Activated gamma-delta T cell treated with anti-CD3 and anti-CD28 coated beads, Interleukin-2, amount 50 U/mL, for 16 hours (primary cell): ENCODE data around the gene EFHB.
"Not testable (repeated sequence)": the region's sequence is repeated elsewhere in the genome, so short reads cannot be mapped to it uniquely, and the experiment has no call there.

ENCODE experiments used
- DNase-seq: peaks from one replicate; pipeline ENCODE4 v3.0.0-alpha.2; 2020; ENCODE audit warnings: low read depth

EFHB gene

DNA sequence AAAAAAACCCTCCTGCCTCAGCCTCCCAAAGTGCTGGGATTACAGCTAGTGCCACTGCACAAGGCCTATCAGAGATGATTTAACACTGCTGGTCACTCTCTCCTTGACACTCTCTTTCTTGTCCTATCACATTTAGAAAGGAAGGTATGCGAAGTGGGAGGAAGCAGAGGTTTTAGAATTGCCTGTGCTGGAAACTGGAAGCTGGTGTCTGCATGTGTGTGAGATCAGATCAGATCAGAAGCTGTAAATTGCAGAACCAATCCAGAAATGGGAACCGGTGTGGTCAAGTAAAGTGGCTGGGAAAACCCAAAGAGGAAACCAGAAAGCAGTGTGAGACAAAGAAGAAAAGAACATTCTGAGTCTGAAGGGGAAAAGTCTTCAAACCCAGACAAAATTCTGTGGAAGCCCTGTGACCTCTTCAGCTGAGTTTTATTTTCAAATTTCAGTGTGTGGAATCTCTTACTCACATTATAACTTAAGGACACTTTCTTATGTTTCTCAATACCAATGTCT is 2.8 kb downstream of the EFHB start:
- no peak for DNase-seq

DNA sequence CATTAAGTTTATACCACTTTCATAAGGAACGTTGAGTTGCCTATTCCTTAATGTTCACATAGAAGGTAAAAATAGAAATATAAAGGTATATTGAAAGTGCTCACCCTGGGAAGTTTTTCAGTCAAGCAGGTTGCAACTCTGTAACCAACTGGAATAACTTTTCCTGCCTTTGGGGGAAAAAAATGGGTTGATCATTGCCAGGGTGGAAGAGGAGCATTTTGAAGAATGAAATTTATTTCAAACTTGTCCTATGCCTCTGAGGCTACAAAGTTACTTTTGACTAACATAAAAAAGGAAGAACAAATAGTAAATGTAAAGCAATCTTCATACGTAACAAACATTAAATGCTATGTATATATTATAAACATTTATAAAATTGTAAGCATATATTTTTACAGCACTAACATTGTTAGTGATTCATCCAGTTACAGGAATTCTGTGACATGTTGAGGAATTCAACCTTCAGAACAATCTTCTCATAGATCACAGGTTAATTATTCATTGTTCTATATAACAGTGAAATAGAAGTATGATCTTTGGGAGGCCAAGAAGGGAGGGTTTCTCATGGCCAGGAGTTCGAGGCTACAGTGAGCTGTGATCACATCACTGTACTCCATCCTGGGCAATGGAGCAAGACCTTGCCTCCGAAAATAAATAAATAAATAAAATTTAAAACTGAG is 13.5 kb downstream of the EFHB start:
- no peak for DNase-seq

DNA sequence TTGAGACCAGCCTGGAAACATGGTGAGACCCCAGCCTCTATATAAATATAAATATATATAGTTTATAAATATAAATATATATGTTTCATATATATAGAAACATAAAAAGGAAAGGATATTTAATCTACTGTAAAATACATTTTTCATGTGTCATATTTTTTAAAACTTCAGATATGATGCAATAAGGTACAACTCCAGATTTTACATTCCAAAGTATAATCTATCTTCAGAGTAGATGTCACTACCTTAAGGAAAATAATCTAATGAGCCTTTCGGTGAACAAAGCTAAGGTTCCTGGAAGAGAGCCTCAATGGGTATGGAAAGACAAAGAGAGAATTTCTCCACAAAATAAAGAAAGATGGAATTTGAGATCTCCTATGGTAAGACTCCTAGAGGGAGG is 16.9 kb downstream of the EFHB start:
- no peak for DNase-seq

DNA sequence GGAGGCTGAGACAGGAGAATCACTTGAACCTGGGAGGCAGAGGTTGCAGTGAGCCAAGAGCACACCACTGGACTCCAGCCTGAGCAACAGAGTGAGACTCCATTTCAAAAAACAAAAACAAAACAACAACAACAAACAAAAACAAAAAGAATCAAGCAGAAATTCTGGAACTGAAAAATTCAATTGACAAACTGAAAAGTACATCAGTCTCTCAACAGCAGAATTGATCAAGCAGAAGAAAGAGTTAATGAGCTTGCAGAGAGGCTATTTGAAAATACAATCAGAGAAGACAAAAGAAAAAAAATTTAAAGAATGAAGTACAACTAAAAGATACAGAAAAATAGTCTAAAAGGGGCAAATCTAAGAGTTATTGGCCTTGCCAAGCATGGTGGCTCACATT is 22.6 kb downstream of the EFHB start:
- DNase-seq = no peak

DNA sequence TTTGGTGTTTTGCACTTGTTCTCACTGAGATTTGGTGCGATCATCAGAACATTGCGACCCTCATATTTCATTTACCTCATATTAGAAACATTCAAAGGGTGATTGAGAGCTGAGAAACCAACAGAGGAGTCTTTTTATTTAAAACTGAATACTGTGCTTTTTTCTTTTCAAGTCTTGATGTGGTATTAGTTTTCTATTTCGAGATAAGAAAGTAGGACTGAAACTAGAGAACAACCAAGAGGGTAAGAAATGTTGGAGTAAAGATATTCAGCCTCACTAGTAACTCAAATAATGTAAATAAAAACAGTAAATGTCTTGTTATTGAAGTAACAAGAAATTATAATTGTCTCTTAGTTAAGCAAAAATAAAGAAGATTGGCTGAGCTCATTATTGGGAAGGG is 26.5 kb downstream of the EFHB start:
- DNase-seq = no peak

DNA sequence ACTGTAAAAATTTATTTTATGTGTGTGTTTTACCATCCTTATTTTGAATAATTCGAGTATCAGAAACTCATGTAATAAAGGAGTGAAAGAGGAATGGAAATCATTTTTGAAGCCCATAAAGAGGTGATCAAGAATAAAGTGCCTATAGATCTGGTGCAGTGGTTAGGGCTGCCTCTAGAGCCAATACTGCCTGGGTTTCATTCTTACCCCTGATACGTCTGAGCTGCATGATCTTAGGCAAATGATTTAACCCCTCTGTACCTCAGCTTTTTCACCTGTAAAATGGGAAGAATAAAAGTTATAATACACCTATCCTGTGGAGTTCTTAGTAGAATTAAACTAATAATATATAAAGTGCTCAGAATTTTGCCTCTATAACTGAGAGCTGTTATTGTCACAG is 30.4 kb downstream of the EFHB start:
- DNase-seq = no peak

DNA sequence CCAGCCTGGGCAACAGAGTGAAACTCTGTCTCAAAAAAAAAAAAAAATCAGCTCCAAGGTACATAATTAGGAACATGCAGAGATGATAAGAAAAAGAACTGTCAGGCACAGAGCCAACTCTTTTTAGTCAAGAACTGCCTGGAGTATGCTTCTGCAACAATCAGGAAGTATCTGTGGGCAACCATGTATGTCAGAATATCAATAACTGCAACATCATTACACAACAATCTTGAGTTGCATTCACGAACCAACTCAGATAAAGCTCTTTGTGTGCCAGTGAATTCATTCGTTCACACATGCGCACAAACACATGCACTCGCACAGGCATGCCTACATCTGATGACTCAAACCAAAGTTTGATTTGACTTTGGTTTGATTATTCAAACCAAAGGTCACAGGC is 32.1 kb downstream of the EFHB start:
- no peak for DNase-seq

DNA sequence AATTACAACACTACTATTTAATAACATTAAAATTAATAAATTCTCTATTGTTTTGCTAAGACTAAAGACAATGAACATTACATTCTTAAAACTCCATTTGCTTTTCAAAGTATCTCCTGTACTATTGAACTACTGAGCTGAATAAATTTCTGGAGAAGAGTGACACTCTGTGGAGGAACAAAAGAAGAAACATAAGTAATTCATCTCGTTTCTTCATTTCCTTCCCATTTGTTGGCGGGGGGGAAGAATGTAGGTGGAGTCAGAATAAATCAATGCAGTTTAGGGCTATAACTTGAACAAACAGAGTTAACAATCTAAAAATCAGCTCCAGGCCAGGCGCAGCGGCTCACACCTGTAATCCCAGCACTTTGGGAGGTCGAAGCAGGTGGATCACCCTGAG is 32.7 kb downstream of the EFHB start:
- no peak for DNase-seq

DNA sequence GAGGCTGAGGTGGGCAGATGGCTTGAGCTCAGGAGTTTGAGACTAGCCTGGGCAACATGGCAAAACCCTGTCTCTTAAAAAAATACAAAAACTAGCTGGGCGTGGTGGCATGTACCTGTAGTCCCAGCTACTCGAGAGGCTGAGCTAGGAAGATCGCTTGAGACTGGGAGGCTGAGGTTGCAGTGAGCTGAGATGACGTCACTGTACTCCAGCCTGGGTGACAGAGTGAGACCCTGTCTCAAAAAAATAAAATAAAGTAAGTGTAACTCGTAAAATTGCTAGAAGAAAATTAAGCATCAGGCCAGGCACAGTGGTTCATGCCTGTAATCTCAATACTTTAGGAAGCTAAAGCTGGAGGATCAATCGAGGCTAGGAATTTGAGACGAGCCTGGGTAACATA is 34.2 kb downstream of the EFHB start:
- DNase-seq = not testable (repeated sequence)

DNA sequence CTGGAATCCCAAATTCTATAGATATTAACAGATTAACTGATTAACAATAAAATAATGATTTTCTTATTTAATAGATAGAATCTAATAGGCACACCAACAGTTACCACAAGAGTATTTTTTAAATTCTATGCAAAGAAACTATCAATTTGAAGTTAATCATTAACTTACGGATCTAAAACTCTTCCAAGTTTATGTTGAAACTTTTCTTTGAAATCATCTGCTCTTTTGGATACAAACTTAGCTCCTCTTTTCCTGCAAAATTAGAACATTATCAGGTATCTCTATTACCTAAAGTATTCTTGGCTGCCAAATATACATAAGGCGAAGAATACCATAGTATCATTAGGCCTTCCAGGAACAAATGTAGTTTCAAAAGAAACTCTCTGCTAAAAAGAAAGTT is 34.8 kb downstream of the EFHB start:
- DNase-seq = no peak

DNA sequence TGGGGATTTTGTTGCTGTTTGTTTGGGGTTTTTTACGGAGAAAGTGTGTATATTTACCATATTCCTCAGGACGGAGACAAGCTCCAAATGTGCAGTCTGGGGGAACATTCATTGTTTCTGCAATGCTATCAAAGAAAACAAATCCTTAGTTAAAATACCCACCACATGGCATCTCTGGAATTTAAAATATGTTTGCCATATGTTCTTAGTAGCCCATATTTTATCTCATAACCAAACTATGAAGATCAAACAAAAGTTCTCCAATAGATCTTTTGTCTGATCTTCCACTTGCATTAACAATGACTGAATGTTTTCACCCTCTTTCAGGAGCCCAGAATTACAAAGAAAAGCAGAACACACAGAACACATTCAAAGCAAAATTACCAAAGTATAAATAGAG is 35.3 kb downstream of the EFHB start:
- no peak for DNase-seq

DNA sequence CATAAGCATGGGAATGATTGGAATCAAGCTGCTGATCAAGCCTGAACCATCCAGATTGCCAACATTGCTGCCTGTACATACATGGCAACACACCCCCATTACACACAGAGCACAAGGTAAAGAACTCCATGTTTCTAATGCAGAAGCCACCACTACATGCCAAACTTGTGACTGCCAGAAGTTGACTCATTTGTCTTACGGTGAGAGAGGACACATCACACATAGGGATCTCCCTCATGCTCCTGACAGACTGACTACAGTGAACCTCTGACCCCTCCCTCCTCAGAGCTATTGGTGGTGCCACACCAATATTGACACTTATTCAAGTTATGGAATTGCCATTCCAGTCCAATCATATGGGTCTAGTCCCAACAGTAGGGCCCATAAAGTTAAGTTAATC is 42.3 kb downstream of the EFHB start:
- DNase-seq = no peak

DNA sequence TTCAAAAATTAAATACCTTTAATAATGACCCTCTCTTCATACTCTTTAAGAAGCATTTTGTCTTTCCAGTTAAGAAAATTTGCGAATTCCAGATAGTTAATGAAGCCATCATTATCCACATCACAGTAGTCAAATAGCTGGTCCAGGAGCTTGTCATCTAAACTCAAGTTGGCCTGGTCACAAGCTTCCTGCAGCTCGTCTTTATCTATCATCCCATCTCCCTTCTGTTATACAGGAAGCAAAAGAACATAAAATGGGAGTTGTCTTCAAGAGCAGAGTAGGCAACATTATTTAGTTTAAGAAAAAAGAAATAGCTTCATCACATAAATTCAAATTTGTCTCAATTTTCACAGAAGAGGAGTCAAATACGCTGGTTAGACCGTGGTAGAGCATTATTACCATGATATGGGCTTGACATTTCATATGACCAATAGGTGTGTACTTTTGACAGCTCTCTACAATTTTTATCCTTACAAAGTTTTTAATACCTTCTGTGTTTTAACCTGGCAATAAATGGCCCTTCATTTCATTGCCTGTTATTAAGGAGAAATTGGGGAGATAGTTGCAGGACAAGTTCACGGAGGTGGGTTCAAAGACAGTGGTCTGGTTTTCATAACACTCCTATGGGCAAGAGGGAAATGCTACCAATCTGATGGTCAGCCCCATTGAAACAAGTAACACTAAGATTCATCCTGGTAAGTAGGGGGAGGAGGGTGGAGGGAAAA is 45.4 kb downstream of the EFHB start:
- DNase-seq = no peak

DNA sequence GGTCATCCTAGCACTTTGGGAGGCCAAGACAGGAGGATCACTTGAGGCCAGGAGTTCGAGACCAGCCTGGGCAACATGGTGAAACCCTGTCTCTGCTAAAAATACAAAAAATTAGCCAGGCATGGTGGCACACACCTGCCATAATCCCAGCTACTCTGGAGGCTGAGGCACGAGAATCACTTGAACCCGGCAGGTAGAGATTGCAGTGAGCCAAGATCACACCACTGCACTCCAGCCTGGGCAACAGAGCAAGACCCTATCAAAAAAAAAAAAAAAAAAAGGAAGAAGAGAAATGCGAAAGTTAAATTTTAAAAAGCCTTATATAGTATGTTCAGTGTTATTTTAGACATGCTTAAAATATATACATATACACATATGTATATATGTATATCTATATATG is 46.9 kb downstream of the EFHB start:
- DNase-seq = not testable (repeated sequence)

DNA sequence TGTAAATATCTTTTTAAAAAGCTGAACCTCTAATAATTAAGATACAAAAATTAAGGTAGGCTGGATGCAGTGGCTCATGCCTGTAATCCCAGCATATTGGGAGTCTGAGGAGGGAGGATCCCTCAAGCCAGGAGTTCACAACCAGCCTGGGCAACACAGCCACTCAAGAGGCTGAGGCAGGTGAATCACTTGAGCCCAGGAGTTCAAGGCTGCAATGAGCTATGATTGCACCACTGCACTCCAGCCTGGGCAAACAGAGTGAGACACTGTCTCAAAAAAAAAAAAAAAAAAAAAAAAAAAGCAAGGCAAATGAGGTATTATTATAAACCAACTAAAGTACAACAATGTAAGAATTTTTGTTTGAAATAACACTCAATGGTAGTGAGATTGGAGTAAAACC is 47.6 kb downstream of the EFHB start:
- DNase-seq = no peak

DNA sequence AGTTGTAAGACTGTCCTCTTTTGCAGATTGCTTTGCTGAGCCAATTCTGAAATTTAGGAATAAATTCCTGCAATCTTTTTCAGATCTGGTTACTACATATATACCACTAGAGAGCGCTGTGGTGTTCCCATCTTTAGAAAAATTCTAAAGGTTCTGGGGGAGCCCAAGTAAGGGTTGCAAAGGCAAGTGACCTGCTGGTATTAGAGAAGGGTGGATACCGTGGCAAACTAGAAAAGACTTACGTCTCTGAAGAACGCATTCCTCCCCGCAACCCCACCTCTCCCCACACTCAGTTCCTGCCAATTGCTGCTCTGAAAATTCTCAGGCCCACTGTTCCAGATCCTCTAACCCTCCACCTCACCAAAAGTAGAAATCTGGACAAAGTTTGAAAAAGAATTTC is 48.5 kb downstream of the EFHB start:
- no peak for DNase-seq

DNA sequence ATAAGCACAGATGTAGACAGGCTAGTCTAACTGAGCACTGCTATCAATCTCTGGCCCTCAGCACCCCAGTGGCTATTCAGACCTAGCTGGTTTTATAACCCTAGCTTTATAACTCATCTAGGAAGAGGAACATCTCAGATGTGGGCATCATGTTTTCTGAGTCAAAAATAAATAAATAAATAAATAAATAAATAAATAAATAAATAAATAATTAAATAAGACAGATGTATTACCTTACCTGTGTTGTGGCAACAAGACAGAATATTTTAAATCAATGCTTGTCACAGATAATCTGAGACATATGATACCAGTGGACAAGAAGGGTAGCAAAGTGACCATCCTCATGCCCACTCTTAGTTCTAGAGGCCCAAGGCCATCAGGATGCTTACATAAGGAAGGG is 52.2 kb downstream of the EFHB start:
- DNase-seq = no peak

DNA sequence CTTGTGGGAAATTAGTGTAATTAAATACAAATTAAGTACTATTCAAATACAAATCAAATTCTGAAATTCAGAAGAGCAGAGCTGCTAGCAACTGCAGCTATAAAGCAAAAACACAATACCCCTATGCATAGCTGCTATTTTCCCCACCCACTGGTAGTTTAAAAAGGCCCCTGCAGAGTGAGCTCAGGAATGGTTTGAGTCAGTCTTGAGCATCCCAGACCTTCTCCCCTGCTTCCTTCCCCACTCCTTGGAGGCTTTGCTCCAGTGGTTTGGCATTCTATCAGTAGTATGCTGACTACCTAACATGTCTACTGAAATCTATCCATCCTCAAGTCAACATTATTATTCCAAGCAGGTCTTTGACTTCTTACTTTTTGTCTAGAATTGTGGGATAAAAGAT is 53.0 kb downstream of the EFHB start:
- DNase-seq = no peak

DNA sequence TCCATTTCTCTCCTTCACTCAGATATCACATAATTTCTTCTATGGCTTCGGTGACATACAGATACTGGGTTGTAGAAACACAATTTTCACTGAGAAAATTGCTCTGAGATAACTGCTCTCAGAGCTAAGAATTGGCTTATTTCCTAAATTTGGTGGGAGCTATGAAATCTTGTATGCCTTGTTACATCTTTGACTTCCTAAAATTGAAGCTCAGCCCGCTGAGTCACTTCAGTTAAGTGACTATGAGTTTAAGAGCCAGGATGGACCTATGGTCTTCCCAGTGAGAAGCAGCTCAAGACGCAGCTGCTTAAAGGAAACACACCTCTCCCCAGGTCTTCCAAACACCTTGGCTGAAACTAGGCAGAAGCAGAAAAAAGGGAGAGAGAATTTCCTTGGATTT is 56.4 kb downstream of the EFHB start:
- DNase-seq = no peak

DNA sequence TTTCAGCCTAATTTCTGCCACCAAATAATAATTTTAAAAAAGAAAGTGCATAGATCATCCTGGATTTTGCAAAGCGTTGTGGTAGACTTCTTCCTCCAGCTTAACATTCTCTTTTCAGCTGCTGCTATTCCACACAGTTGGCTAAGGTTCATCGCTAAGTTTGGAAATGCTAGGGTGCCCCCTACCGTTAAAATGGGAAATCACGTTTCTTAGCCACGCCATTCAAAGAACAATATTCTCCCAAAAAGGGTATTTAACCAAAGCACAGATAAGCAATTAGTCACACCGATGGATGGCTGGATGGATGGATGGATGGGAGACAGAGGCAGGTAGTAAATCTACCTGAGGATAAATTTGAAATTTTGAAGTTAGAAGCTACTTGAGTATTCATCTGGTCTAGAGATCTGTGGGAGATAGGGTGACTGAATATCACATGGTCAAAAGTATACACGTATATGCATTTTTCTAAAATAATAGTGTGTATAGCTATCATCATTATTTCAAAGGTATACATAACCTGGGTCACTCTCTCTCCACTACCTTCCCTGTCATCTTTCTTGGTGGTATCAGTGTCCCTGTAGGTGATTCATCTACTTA is 67.2 kb downstream of the EFHB start:
- no peak for DNase-seq

DNA sequence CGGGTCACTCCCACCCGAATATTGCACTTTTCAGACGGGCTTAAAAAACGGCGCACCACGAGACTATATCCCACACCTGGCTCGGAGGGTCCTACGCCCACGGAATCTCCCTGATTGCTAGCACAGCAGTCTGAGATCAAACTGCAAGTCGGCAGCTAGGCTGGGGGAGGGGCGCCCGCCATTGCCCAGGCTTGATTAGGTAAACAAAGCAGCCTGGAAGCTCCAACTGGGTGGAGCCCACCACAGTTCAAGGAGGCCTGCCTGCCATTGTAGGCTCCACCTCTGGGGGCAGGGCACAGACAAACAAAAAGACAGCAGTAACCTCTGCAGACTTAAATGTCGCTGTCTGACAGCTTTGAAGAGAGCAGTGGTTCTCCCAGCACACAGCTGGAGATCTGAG is 78.7 kb downstream of the EFHB start:
- not testable (repeated sequence) for DNase-seq

DNA sequence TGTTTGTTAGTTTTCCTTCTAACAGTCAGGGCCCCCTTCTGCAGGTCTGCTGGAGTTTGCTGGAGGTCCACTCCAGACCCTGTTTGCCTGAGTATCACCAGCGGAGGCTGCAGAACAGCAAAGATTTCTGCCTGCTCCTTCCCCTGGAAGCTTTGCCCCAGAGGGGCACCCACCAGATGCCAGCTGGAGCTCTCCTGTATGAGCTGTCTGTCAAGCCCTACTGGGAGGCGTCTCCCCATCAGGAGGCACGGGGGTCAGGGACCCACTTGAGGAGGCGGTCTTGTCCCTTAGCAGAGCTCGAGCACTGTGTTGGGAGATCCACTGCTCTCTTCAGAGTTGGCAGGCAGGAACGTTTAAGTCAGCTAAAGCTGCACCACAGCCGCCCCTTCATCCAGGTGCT is 87.4 kb downstream of the EFHB start:
- DNase-seq = not testable (repeated sequence)
